ENCODE measurements around the gene SLC6A6.
"Not testable (repeated sequence)": the region's sequence is repeated elsewhere in the genome, so short reads cannot be mapped to it uniquely, and the experiment has no call there.

SLC6A6 gene

GRCh38 chr3:14401692-14402303 is 608 bp upstream of the SLC6A6 start:
- no peak for DNase-seq

DNA sequence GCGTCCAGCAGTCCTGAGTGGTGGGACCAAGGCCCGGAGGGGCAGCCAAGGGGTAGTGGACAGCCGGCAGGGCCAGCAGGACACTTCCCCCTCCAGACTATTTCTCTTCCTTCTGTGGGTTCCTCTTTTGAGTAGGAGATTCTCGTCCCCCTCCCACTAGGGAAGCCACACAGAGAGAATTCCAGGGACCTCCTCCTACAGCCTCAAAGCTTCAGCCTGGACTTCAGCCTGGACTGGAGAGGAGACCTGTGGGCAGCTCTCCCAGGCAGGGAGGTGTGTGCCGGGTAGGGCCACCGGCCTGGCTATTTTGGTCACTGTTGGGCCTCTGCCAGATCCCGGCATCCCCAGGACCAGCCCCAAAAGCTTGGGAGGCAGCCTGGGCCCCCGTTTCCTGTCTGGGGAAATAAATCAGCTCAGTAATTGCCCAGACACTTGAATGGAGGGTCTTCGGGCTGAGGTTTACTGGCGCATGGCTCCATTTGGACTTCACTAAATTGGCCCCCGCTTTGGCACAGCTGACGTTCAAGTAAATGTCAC is 1.3 kb downstream of the SLC6A6 start:
- no peak for DNase-seq

- DNase-seq = no peak
These were observed 1.8 kb downstream of the SLC6A6 start for GRCh38 chr3:14404186-14404585.

GRCh38 chr3:14404631-14405359 is 2.4 kb downstream of the SLC6A6 start:
- no peak for DNase-seq

- DNase-seq = no peak
These were observed 3.2 kb downstream of the SLC6A6 start for GRCh38 chr3:14405360-14406238.

DNA sequence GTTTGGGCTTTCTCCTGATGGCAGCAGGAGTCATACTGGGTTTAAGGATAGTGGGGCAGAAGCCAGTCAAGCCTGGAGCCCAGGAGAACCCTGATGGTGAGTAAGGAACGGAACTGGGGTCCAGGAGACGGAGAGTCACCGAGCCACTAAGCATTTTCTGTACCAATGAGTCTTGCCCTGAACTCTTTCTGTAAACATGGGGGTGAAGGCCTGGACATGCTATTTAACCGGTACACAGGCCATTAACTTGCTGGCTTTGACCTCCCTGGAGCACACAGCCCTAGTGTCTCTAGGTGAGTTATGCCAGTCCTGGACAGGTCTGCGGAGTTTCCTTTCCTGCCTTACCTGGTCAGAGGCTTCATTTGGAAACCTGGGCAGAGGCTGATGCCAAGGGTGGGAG is 3.9 kb downstream of the SLC6A6 start:
- no peak for DNase-seq

- no peak for DNase-seq
These were observed 4.4 kb downstream of the SLC6A6 start for GRCh38 chr3:14406766-14407165.

DNA sequence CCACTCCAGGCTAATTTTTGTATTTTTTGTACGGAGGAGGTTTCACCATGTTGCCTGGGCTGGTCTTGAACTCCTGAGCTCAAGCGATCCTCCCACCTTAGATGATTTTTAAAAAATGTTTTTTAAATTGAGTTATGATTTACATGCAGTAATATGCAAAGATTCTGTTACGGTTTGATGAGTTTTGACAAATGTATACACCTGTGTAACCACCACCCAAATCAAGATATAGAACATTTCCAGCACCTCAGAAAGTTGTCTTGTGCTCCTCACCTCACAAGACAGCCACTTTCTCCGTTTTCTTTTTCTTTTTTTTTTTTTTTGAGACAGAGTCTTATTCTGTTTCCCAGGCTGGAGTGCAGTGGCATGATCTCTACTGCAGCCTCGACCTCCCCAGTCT is 4.8 kb downstream of the SLC6A6 start:
- DNase-seq = no peak

DNA sequence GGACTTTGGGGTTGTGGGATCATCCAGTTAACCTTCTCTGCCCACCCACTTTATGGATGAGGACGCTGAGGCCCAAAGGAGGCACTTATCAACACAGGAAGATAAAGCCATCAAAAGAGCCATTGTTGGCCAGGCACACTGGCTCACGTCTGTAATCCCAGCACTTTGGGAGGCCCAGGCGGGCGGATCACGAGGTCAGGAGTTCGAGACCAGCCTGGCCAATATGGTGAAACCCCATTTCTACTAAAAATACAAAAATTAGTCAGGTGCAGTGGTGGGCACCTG is 7.3 kb downstream of the SLC6A6 start:
- not testable (repeated sequence) for DNase-seq

DNA sequence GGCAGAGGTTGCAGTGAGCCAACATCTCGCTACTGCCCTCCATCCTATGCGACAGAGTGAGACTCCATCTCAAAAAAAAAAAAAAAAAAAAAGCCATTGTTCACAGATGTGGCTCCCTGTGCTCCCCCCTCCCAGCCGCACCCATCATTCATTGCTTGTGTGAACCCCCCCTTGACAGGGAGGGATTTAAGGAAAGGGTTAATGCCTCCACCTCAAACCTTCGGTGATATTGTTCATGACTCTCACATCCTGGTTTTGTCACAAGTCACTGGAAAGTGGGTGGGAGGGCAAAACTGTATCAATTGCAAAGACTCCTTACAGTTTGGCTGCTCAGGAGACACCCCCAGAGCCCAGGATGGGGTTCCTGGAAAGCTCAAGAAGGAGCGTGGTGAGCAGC is 7.7 kb downstream of the SLC6A6 start:
- DNase-seq = no peak

DNA sequence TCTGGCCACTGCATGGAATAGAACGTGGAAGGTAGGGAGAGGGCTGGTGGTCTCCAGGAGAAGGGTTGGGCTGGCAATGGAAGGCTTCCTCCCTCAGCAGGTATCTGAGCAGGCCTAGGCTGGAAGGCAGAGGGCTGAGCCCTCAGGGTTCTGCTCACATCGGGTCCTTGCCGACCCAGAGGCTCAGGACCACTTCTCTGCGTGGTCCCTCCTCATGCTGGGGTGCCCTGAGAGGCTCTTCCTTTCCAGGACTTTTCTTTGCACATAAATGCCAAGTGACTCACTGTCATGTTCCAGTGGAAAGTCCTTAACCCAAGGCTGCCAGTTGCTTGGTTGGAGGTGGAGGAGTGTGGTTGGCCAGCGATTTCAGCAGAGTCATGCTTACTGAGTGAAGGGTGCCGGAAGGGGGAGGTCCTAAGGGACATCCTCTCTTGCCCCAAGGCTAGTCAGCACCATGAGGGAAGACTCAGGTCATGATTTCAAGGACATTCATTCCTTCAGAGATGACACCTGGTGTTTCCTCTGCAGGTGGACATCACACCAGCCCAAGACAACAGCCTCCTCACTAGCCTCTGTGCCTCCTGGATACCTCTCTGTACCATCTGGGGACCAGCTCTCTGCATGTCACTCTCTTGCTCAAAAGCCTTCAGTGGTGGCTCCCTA is 8.2 kb downstream of the SLC6A6 start:
- no peak for DNase-seq

GRCh38 chr3:14411166-14411526 is 8.7 kb downstream of the SLC6A6 start:
- DNase-seq = no peak

- DNase-seq = no peak
These were observed 9.6 kb downstream of the SLC6A6 start for GRCh38 chr3:14411988-14412387.

DNA sequence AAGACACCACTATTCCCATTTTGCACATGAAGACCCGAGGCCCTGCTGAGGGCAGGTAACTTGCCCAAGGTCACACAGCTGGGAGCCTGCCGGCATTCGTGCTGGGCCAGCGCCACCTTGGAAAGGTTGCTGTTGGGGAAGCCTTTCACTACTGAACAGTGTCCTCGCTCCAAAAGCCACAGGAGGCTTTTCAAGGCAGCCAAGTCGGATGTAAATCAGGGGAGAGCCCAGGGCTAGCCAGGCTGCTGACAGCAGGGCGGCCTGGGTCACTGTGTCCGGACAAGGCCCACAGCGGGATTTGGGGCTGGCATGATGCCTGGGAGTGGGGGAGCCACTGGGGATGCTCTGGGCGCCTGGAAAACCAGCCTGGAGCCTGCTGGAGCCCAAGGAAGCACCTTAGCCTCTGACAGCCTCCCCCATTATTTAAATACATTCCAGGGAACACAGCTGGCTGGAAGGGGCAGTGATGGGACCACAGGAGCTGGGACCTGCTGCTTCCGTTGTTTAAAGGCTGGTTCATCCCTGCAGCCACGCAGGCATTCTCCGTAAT is 10.5 kb downstream of the SLC6A6 start:
- no peak for DNase-seq

DNA sequence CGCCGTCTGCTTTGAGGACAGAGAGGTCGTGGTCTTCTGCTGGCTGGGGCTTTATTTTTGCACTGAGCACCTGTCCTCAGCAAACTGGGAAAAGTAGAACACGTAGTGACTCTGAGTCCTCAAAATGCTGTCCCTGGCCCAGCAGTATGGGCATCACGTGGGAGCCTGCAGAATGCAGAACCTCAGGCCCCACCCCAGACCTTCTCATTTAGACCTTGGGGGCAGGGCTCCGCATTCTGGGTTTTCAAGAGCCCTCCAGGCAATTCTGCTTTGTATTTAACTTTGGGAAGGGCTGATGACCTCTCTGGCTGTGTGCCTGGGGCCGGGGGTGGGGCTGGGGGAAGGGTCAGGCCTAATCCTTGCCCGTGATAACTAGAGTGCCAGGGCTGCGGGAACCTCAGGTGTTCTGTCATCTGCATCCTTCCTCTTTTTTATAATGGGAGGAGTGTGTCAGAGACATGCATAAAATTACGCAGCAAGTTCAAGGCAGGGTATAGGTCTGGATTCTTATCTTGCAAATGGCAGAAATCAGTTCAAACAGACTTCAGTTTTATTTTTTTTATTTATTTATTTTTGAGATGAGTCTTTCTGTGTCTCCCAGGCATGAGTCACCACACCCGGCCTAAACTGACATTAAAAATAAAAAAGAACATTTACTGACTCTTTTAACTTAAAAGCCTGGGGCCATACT is 11.1 kb downstream of the SLC6A6 start:
- DNase-seq = no peak

GRCh38 chr3:14414846-14415464 is 12.5 kb downstream of the SLC6A6 start:
- no peak for DNase-seq

DNA sequence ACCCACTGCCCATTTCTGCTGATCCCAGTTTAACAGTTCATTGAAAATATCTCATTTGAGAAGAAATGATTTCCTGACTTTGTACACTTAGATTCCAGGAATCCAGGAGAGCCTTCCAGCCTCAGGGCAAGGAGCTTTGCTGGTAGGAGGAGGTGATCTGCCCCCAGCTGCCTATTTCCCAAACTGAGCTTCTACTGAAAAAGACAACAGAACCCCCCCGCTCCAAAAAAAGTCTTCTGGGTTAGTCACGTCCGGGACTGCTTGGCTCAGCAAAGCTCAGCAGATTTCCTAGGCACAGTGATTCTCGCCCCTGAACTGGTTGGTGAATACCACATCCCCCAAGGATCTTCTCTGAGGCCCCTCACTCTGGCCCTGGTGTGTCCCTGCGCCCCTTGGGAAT is 13.1 kb downstream of the SLC6A6 start:
- no peak for DNase-seq

GRCh38 chr3:14416453-14416852 is 14.0 kb downstream of the SLC6A6 start:
- no peak for DNase-seq

DNA sequence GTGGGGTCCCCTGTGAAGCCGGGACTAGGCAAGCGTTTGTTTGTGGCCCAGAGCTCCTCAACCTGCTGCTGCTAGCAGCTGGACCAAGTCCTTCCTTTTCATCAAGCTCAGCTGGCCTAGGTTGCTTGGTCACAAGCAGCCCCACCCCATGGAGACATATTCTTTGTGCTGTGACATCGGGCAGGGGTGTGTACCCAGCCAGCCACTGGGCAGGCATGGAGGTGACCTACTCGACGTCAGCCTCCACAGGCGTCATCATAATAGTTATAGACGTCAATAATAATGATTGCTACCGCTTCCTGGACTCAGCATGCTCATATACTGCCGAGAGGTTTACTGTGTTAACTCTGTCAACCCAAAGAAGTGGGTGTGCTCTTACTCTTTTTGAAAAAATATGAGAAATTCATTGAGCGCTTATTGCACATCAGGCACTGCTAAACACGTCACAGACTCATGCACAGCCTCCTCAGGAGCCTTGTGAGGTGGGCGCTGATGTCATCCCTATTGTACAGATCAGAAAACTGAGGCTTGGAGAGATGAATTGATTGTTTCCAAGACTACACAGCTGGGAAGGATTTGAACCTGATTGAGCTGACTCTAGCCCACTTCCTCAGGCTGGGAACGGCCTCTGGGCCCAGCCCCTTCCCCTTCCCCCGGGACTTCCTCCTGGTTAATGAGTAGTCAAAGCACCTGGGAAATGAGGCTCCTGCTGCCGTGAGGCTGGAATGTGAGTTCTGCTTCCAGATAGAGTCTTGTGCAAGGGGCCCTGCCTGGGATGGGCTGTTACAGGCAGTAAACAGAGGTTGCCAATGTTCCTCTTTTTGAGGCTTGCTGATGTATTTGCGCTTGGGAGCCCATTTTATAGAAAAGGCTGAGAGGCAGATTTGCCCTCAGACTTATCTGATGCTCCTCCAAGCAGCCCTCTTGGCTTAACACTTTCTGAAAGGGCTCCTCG is 16.2 kb downstream of the SLC6A6 start:
- DNase-seq = no peak

Measured in NCI-H187 (cell line).